Upper lobe of left lung (tissue), 6 donors: ENCODE data around the gene GCNA. TPM values are rescaled to one million over a fixed set of nuclear protein-coding genes. Genes with fewer than 3 reads are reported as not detected.
"Not testable (repeated sequence)": the region's sequence is repeated elsewhere in the genome, so short reads cannot be mapped to it uniquely, and the experiment has no call there.

Source experiments
- ATAC-seq, 2 donors: fragments of 200-7000 bp; cut with Tn5 transposase; one replicate each; pipeline ENCODE4 v1.9.1; 2022; ENCODE audit warnings: mild to moderate bottlenecking in 2 of 2, moderate library complexity in 2 of 2; ENCODE audit not compliant: low FRiP score in 2 of 2
- DNase-seq, 2 donors: peaks; one replicate each; pipeline ENCODE4 v3.0.0-alpha.2; 2019 to 2020
- H3K27ac ChIP-seq, 4 donors: fragments of 200-600 bp; sonication (generic); one replicate each; pipeline ENCODE4 v1.5.1; 2016 to 2019
- H3K27me3 ChIP-seq, 4 donors: fragments of 200-600 bp; sonication (generic); one replicate each; pipeline ENCODE4 v1.5.1; 2017 to 2019
- H3K36me3 ChIP-seq, 4 donors: fragments of 200-600 bp; sonication (generic); one replicate each; pipeline ENCODE4 v1.5.1; 2016 to 2019
- H3K4me1 ChIP-seq, 4 donors: fragments of 200-600 bp; sonication (generic); one replicate each; pipeline ENCODE4 v1.5.1; 2018 to 2019
- H3K4me3 ChIP-seq, 4 donors: fragments of 200-600 bp; sonication (generic); one replicate each; pipeline ENCODE4 v1.5.1; 2017 to 2019; ENCODE audit warnings: mild to moderate bottlenecking in 2 of 4, moderate library complexity in 1 of 4
- H3K9me3 ChIP-seq, 4 donors: fragments of 200-600 bp; sonication (generic); one replicate each; pipeline ENCODE4 v1.5.1; 2018 to 2019
- EP300 ChIP-seq, 4 donors: sonication (generic); formaldehyde crosslinking; IDR thresholded peaks; one replicate each; pipeline ENCODE4 v1.5.1; 2017; ENCODE audit warnings: antibody characterized with exemption in 4 of 4, control low read depth in 2 of 4
- POLR2A ChIP-seq, 4 donors: fragments of 450-650 bp; IDR thresholded peaks; one replicate each; pipeline ENCODE4 v1.5.1; 2016 to 2017; ENCODE audit warnings: antibody characterized with exemption in 4 of 4, mild to moderate bottlenecking in 2 of 4
- POLR2AphosphoS5 ChIP-seq, 2 donors: sonication (generic); formaldehyde crosslinking; IDR thresholded peaks; one replicate each; pipeline ENCODE4 v1.5.1; 2017; ENCODE audit warnings: antibody characterized with exemption in 2 of 2
- WGBS, 2 donors: methylation state at CpG; one replicate each; pipeline ENCODE4 v1.1.5; 2017 to 2018; 5-methylcytosine and 5-hydroxymethylcytosine counted together
- total RNA-seq, 6 donors: library from RNA; depleted of rRNA in 4 of 6; stranded (reverse); fragments of >200 nt in 4 of 6; gene quantifications; one replicate each; pipeline versions ENCODE4 v1.1.0 to v1.2.1, GENCODE V29; 2016 to 2021
- TF ChIP-seq, protein P1 (sequence below), 6 experiments: fragments of 450-650 bp in 4 of 6; fragments of 200-600 bp in 2 of 6; sonication (generic) in 2 of 6; IDR thresholded peaks; one replicate each; pipeline ENCODE4 v1.5.1; 2016 to 2019; ENCODE audit warnings: antibody characterized with exemption in 6 of 6
- donor health status: DM: no; HTN: no; CAD: no; lungs with moderate emphysema.
- donor health status: DM: no; HTN: yes; CAD: no; lungs with severe emphysema.

GCNA gene
- total RNA-seq, 6 donors from 2014 or later = 1.1 to 7.3 (median 2.9) TPM

DNA sequence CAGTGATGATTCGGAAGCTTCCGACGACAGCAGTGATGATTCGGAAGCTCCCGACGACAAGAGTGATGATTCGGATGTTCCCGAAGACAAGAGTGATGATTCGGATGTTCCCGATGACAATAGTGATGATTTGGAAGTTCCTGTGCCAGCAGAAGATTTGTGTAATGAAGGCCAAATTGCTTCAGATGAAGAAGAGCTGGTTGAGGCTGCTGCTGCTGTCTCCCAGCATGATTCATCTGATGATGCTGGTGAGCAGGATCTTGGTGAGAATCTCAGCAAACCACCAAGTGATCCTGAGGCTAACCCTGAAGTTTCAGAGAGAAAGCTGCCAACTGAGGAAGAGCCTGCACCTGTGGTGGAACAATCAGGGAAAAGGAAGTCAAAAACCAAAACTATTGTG is 25.9 kb downstream of the GCNA start:
- no peak for ATAC-seq
- Histone ChIP-seq H3K4me3 (no peak overlapping the region), H3K27me3 (no peaks in the 10 kb centered on the region), H3K9me3 (peaks cover 0 to 10% (median 0%) of the 10 kb centered on the region in 4 donors), H3K27ac (no peak overlapping the region), H3K36me3 (peaks cover 0 to 49% (median 14%) of the 10 kb centered on the region in 4 donors), H3K4me1 (no peaks in the 10 kb centered on the region)
- DNase-seq = no peak
- 92 to 95% methylated on average over 10 of the region's 10 CpGs for WGBS, 2 donors
- TF ChIP-seq EP300 (IDR thresholded peaks at IDR 0.05) = no peak
- no peak for TF ChIP-seq POLR2A (IDR thresholded peaks at IDR 0.05)
- TF ChIP-seq, protein P1, sequence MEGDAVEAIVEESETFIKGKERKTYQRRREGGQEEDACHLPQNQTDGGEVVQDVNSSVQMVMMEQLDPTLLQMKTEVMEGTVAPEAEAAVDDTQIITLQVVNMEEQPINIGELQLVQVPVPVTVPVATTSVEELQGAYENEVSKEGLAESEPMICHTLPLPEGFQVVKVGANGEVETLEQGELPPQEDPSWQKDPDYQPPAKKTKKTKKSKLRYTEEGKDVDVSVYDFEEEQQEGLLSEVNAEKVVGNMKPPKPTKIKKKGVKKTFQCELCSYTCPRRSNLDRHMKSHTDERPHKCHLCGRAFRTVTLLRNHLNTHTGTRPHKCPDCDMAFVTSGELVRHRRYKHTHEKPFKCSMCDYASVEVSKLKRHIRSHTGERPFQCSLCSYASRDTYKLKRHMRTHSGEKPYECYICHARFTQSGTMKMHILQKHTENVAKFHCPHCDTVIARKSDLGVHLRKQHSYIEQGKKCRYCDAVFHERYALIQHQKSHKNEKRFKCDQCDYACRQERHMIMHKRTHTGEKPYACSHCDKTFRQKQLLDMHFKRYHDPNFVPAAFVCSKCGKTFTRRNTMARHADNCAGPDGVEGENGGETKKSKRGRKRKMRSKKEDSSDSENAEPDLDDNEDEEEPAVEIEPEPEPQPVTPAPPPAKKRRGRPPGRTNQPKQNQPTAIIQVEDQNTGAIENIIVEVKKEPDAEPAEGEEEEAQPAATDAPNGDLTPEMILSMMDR (IDR thresholded peaks at IDR 0.05) = no peak
- no peak for TF ChIP-seq POLR2AphosphoS5 (IDR thresholded peaks at IDR 0.05)

DNA sequence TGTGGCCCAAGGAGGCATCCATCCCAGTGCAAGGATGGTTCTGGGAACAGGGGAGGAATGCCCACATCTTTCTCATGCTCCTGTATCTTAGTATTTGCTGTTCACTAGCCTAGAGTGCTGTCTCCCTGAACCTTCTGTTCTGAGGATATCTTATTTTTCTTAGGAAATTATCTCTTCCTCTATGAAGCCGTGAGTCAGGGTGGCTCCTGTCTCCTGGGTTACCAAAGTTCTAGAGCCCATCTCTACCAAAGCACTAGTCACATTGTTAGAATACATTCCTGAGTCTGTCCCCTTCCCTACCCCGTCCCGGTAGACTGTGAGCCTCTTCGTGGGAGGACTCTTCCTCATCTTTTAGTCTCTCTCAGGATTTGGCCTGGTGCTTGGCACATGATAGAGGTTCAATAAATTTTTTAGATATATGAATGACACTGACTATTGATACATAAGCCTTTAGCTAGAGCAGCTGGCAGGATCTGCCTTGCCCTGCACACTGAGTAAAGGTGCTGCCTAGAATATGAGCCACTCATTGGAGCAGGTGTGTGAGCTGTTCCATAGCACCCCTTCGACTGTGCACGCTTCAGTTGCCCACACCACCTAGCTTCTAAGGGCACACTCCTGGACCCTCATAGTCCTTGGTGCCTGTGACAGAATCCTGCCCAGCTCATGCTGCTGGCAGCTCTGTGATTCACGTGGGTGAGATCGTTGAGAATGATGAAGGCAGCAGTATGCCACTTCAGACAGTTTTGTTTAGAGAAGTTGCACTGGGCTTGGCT is 26.7 kb downstream of the GCNA start:
- Histone ChIP-seq H3K4me3 (no peak overlapping the region), H3K36me3 (peaks cover 0 to 49% (median 18%) of the 10 kb centered on the region in 4 donors), H3K9me3 (peaks cover 0 to 10% (median 0%) of the 10 kb centered on the region in 4 donors), H3K27ac (no peak overlapping the region), H3K4me1 (no peaks in the 10 kb centered on the region), H3K27me3 (no peaks in the 10 kb centered on the region)
- no peak for DNase-seq
- 90% methylated on average over 6 to 8 of the region's 8 CpGs for WGBS, 2 donors
- peak in 1 of 2 donors; percentile 46 for ATAC-seq
- TF ChIP-seq POLR2A (IDR thresholded peaks at IDR 0.05) = no peak
- TF ChIP-seq POLR2AphosphoS5 (IDR thresholded peaks at IDR 0.05) = no peak

DNA sequence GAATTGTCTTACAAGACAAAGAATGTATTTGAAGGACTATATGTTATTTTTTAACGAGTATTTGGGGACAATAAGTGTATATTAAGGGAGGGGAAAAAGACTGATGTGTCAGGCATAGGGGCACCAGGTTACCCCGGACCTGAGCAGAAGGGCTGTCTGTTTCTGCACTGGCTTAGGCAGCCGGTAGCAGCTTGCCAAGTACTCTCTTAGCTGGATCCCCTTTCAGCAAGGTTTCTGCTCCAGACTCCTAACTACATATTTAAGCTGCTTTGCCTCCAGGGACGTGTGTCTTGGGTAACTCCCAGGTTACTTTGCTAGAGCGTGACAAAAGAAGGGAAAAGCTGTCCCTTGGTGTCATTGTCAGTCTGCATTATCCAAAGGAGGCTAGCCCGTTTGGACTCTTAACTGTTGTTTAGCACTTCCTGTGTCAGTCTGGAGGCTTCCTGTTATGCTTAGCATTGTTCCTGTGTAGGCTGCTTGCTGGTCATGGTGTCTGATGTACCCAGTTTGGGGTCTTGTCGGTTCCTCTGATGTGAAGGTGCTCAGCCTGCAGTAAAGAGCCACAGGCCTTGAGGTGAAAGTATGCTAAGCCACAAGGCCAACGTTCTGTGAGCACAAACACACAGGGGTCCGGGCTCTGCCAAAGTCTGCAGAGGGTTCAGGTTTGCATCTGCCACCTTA is 28.4 kb downstream of the GCNA start:
- H3K27me3 ChIP-seq = no peaks in the 10 kb centered on the region
- H3K9me3 ChIP-seq = peaks cover 0 to 10% (median 0%) of the 10 kb centered on the region in 4 donors
- H3K27ac ChIP-seq = no peak overlapping the region
- no peaks in the 10 kb centered on the region for H3K4me1 ChIP-seq
- DNase-seq (no peak), ATAC-seq (no peak)
- H3K36me3 ChIP-seq = peaks cover 0 to 59% (median 20%) of the 10 kb centered on the region in 4 donors
- TF ChIP-seq POLR2AphosphoS5 (IDR thresholded peaks at IDR 0.05) (no peak), POLR2A (IDR thresholded peaks at IDR 0.05) (no peak), EP300 (IDR thresholded peaks at IDR 0.05) (no peak)
- TF ChIP-seq, protein P1 (IDR thresholded peaks at IDR 0.05) = no peak
- WGBS, 2 donors = 52 to 60% methylated on average over 6 to 9 of the region's 9 CpGs
- no peak overlapping the region for H3K4me3 ChIP-seq

DNA sequence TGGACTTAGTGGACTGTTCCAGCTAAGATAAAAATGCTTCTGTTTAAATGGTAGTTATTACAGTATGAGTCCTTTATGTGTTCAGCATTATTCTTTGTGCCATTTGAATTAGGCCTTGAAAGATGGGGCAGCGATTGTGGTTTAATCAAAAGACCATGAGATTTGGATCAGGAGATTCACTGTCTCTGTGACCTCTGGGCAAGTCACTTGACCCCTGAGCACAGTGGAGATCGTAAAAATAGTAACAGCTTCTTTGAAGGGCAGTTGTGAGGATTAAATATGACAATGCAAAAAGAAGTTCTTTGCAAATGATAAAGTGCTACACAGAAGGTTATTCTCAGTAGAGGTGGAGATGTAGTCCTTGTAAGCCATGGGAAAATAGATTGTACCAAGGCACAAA is 29.3 kb downstream of the GCNA start:
- 81 to 84% methylated on average over 2 of the region's 2 CpGs for WGBS, 2 donors
- TF ChIP-seq POLR2A (IDR thresholded peaks at IDR 0.05) (no peak), POLR2AphosphoS5 (IDR thresholded peaks at IDR 0.05) (no peak), EP300 (IDR thresholded peaks at IDR 0.05) (no peak)
- TF ChIP-seq, protein P1 (IDR thresholded peaks at IDR 0.05) = no peak
- H3K4me3 ChIP-seq = no peak overlapping the region
- peaks cover 0 to 10% (median 0%) of the 10 kb centered on the region in 4 donors for H3K9me3 ChIP-seq
- H3K4me1 ChIP-seq = no peaks in the 10 kb centered on the region
- H3K36me3 ChIP-seq = peaks cover 0 to 60% (median 18%) of the 10 kb centered on the region in 4 donors
- DNase-seq (no peak), ATAC-seq (no peak)
- no peaks in the 10 kb centered on the region for H3K27me3 ChIP-seq
- no peak overlapping the region for H3K27ac ChIP-seq

DNA sequence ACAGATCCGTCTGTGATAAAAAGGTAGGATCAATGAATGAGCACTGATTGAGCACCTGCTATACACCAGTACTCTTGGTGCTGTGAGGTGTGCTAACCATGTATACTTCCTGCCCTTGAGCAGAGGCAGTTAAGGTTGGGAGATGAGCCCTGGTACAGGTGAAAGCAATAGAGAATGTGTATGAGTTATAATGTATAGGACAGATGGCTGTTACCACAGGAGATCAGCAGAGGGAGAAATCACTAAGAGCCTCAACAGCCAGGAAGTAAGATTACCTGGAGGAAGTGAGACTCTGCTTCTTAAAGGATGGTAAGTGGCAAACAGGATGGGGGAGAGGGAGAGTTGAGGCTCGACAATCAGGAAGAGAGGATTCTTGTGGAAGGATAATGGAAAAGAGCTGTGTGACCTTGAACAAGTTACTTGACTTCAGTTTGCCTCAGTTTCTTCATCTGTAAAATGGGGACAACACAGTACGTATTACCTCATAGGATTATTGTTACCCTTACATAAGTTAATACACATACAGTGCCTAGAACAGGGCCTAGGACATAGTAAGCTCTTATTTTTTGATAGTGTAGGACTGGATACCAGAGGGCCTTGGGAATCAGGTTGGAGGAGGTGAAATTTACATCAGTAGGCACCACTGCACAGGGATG is 31.0 kb downstream of the GCNA start:
- WGBS, 2 donors = 74 to 87% methylated on average over 3 of the region's 3 CpGs
- H3K27ac ChIP-seq = no peak overlapping the region
- H3K27me3 ChIP-seq = no peaks in the 10 kb centered on the region
- TF ChIP-seq, protein P1 (IDR thresholded peaks at IDR 0.05) = no peak
- TF ChIP-seq POLR2AphosphoS5 (IDR thresholded peaks at IDR 0.05) (no peak), POLR2A (IDR thresholded peaks at IDR 0.05) (no peak), EP300 (IDR thresholded peaks at IDR 0.05) (no peak)
- no peak overlapping the region for H3K4me3 ChIP-seq
- no peaks in the 10 kb centered on the region for H3K4me1 ChIP-seq
- no peak for DNase-seq
- peaks cover 0 to 66% (median 24%) of the 10 kb centered on the region in 4 donors for H3K36me3 ChIP-seq
- H3K9me3 ChIP-seq = no peaks in the 10 kb centered on the region
- ATAC-seq = no peak

DNA sequence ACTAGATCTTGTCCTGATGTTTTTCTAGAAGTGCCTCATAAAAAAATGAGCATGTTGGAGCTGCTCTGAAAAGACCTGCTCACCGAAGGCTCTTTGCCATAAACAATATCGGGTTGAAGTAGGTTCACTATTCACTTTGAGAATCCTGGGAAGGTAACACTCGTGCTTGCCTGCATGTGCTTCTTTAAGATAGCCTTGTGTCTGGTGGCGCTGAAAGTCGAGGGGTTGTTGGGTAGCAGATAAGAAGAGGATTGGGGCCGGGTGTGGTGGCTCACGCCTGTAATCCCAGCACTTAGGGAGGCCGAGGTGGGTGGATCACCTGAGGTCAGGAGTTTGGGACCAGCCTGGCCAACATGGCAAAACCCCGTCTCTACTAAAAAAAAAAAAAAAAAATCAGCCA is 33.5 kb downstream of the GCNA start:
- H3K4me1 ChIP-seq, H3K27ac ChIP-seq, H3K9me3 ChIP-seq, DNase-seq, H3K27me3 ChIP-seq, ATAC-seq, H3K4me3 ChIP-seq: not testable (repeated sequence)
- H3K36me3 ChIP-seq = peaks cover 0 to 49% (median 15%) of the 10 kb centered on the region in 4 donors
- WGBS, 2 donors = 85 to 100% methylated on average over 1 to 9 of the region's 9 CpGs
